Measurements from ENCODE around the gene SERAC1.

SERAC1 gene

DNA sequence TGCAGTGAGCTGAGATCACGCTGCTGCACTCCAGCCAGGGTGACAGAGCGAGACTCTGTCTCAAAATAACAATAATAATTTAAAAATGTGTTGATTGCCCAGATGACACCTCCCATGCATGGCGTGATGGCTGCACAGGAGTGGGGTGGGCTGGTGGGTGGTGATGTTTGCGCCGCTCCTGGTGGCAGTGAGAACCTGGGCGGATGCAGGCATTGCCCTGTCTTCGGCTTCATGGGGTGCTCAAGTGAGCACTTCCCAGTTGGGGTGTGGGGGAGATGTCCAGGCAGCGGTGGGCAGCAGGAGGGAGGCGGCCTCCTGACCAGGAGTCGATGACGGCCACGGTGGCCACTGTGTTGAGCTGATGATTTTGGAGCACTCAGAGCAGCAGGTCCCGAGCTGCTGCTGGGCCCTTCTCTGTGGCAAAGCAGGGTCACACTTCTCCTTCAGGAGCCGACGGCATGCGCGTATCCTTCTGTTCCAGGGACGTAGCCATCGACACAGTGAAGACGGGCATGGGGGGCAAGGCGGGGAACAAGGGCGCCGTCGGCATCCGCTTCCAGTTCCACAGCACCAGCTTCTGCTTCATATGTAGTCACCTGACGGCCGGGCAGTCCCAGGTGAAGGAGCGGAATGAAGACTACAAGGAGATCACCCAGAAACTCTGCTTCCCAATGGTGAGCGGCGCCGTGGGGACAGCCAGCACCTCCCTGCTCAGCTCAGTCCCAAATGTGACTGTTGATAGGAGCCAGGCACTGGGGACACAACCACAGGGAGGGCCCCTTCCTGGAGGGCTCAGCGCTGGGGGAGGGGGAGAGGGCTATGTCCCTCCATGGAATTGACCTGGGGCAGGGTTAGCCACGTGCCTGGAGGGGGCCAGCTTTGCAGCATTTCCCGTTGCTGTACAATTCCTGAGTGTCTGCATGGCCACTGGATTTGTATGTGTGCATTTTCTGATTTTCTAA is 96.7 kb downstream of the SERAC1 start:
- Histone ChIP-seq H3K79me2 (ENCODE audit: insufficient read depth, low read depth) (no peaks in the 10 kb centered on the region), H2AFZ (ENCODE audit: low read depth) (no peak overlapping the region), H3K27ac (no peak overlapping the region), H3K4me3 (IDR thresholded peaks at IDR 0.05; ENCODE audit: insufficient read depth, low read depth, low read length) (no peak overlapping the region), H3K4me2 (no peak overlapping the region), H3K9ac (no peak overlapping the region), H3K36me3 (ENCODE audit: insufficient read depth) (no peaks in the 10 kb centered on the region), H3K27me3 (ENCODE audit: insufficient read depth, low read depth) (no peaks in the 10 kb centered on the region), H3K4me1 (ENCODE audit: low read depth, poor library complexity, severe bottlenecking) (peaks cover 4% of the 10 kb centered on the region), H4K20me1 (ENCODE audit: insufficient read depth) (no peaks in the 10 kb centered on the region)
- TF ChIP-seq, protein P1, sequence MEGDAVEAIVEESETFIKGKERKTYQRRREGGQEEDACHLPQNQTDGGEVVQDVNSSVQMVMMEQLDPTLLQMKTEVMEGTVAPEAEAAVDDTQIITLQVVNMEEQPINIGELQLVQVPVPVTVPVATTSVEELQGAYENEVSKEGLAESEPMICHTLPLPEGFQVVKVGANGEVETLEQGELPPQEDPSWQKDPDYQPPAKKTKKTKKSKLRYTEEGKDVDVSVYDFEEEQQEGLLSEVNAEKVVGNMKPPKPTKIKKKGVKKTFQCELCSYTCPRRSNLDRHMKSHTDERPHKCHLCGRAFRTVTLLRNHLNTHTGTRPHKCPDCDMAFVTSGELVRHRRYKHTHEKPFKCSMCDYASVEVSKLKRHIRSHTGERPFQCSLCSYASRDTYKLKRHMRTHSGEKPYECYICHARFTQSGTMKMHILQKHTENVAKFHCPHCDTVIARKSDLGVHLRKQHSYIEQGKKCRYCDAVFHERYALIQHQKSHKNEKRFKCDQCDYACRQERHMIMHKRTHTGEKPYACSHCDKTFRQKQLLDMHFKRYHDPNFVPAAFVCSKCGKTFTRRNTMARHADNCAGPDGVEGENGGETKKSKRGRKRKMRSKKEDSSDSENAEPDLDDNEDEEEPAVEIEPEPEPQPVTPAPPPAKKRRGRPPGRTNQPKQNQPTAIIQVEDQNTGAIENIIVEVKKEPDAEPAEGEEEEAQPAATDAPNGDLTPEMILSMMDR (conservative IDR thresholded peaks at IDR 0.05; ENCODE audit: low read depth, low read length), result no peak

DNA sequence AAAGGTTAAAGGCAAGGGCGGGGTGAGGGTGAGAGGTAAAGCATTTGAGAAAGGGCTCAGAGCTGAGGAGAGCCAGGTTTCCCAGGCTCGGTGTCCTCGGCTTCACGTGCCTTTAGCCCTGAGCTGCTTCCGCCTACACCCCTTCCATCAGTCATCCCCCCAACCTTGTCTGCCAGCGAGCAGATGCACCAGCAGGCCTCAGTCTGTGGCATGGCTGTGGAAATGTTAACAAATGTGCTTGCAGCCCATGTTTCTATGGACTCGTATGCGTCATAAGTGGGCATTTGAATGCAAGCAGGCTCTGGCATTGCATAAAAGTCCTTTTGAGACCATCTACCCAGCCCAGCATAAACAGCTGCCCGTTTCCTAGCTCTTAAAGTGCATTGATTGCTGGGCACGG is 97.5 kb downstream of the SERAC1 start:
- Histone ChIP-seq H3K4me2 (no peak overlapping the region), H3K4me1 (ENCODE audit: low read depth, poor library complexity, severe bottlenecking) (peaks cover 4% of the 10 kb centered on the region), H4K20me1 (ENCODE audit: insufficient read depth) (no peaks in the 10 kb centered on the region), H3K79me2 (ENCODE audit: insufficient read depth, low read depth) (no peaks in the 10 kb centered on the region), H3K9ac (no peak overlapping the region), H3K36me3 (ENCODE audit: insufficient read depth) (no peaks in the 10 kb centered on the region), H2AFZ (ENCODE audit: low read depth) (no peak overlapping the region), H3K27me3 (ENCODE audit: insufficient read depth, low read depth) (no peaks in the 10 kb centered on the region), H3K4me3 (IDR thresholded peaks at IDR 0.05; ENCODE audit: insufficient read depth, low read depth, low read length) (no peak overlapping the region), H3K27ac (no peak overlapping the region)
- TF ChIP-seq, protein P1 (conservative IDR thresholded peaks at IDR 0.05; ENCODE audit: low read depth, low read length), result no peak

DNA sequence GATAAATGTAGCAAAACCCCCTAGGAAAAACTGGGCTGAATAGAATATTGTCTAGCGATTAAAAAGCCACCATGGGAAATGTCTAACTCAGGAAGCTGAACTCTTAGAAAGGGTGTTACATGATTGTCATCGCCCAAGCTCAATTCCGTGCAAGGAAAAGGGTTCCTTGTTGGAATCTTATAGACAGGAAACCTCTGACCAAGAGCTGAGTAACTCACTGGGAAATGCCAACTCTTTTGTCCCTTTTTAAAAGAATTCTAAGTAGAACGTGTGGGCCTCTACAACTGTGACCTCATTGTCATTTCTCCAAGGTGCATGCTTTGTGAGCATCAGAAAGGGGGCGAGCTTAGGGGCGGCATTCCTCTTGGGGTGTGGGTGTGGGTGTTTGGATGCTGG is 98.3 kb downstream of the SERAC1 start:
- H4K20me1 ChIP-seq (ENCODE audit: insufficient read depth), result no peaks in the 10 kb centered on the region
- no peaks in the 10 kb centered on the region for H3K79me2 ChIP-seq (ENCODE audit: insufficient read depth, low read depth)
- no peak overlapping the region for H2AFZ ChIP-seq (ENCODE audit: low read depth)
- H3K36me3 ChIP-seq (ENCODE audit: insufficient read depth), result no peaks in the 10 kb centered on the region
- H3K4me3 ChIP-seq (IDR thresholded peaks at IDR 0.05; ENCODE audit: insufficient read depth, low read depth, low read length), result no peak overlapping the region
- H3K27ac ChIP-seq, result no peak overlapping the region
- H3K9ac ChIP-seq, result no peak overlapping the region
- H3K4me1 ChIP-seq (ENCODE audit: low read depth, poor library complexity, severe bottlenecking), result peaks cover 4% of the 10 kb centered on the region
- TF ChIP-seq, protein P1 (conservative IDR thresholded peaks at IDR 0.05; ENCODE audit: low read depth, low read length), result no peak
- no peaks in the 10 kb centered on the region for H3K27me3 ChIP-seq (ENCODE audit: insufficient read depth, low read depth)
- H3K4me2 ChIP-seq, result no peak overlapping the region

DNA sequence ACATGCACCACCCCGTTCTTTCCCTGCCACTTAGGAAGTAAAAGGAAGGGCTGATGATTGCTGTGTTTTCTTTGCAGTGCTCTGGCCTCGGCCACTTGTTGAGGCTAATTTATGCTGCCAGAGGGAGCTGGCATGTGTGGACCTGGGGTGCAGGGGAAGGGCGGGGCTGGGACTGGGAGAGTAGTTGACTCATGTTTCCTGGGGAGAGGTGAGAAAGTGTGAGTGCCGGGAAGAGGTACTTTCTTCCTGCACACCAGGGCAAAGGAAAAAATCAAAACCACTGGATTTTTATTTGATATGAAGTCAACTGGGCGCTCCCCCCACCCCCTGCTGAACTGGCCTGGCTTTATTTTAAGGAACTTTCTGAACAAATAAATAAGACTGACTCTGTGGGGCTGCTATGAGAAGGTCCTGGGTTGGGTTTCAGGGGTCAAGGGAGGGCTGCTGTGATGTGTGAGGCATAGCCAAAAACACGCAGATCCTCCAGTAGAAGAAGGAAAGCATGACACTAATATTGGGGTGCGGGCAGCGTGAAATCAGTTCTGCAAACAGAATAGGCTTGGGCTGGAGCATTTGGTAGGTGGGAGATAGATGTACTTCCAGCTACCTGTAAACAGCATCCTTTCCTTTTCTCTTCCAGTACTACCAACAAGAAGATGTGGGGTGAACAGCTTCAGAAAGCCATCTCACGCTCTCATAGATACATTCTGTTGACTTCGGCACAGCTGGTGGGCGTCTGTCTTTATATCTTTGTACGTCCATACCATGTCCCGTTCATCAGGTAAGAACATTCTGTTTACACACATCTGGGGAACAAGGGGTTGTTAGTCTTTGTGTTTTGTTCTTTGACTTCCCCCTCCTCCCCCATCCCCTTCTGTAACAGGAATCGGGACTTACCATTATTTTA is 98.9 kb downstream of the SERAC1 start:
- Histone ChIP-seq H2AFZ (ENCODE audit: low read depth) (no peak overlapping the region), H3K9ac (no peak overlapping the region), H3K27ac (no peak overlapping the region), H3K79me2 (ENCODE audit: insufficient read depth, low read depth) (no peaks in the 10 kb centered on the region), H4K20me1 (ENCODE audit: insufficient read depth) (no peaks in the 10 kb centered on the region), H3K4me3 (IDR thresholded peaks at IDR 0.05; ENCODE audit: insufficient read depth, low read depth, low read length) (no peak overlapping the region), H3K4me2 (no peak overlapping the region), H3K27me3 (ENCODE audit: insufficient read depth, low read depth) (no peaks in the 10 kb centered on the region), H3K4me1 (ENCODE audit: low read depth, poor library complexity, severe bottlenecking) (peaks cover 4% of the 10 kb centered on the region), H3K36me3 (ENCODE audit: insufficient read depth) (no peaks in the 10 kb centered on the region)
- TF ChIP-seq, protein P1 (conservative IDR thresholded peaks at IDR 0.05; ENCODE audit: low read depth, low read length), result no peak

All from KMS-11 (cell line).